Effector CD8-positive, alpha-beta T cell (primary cell): ENCODE measurements around the gene ALDH6A1.

Experiments
- DNase-seq: peaks from one replicate; lab custom pipeline; 2025; lab: John Stamatoyannopoulos, UW

The ALDH6A1 gene

GRCh38 chr14:74049876-74050495 lies 34.3 kb downstream of the ALDH6A1 start:
- no peak for DNase-seq

- DNase-seq: no peak
Measured at GRCh38 chr14:74048281-74048680, 36.0 kb downstream of the ALDH6A1 start.

GRCh38 chr14:74045522-74045921 lies 38.7 kb downstream of the ALDH6A1 start:
- no peak for DNase-seq

- no peak for DNase-seq
Measured at GRCh38 chr14:74042296-74042695, 42.0 kb downstream of the ALDH6A1 start.

- DNase-seq: no peak
Measured at GRCh38 chr14:74038020-74038859, 46.0 kb downstream of the ALDH6A1 start.

- DNase-seq: no peak
Measured at GRCh38 chr14:74035556-74035955, 48.7 kb downstream of the ALDH6A1 start.

- DNase-seq: no peak
Measured at GRCh38 chr14:74034572-74034971, 49.7 kb downstream of the ALDH6A1 start.

- DNase-seq: no peak
Measured at GRCh38 chr14:74029136-74029535, 55.1 kb downstream of the ALDH6A1 start.

GRCh38 chr14:74022346-74022745 lies 61.9 kb downstream of the ALDH6A1 start:
- no peak for DNase-seq

GRCh38 chr14:74019408-74020137 lies 64.7 kb downstream of the ALDH6A1 start:
- no peak for DNase-seq

- DNase-seq: peak; percentile 73
Measured at GRCh38 chr14:74018586-74019407, 65.5 kb downstream of the ALDH6A1 start, which contains the start of the genes BBOF1 and ENTPD5. TSS of gene BBOF1 (plus strand) at chr14:74019349. CDS start at chr14:74019479, 130 bp downstream. TSS of gene ENTPD5 (minus strand) at chr14:74019288. CDS start at chr14:73988102, 31,186 bp downstream.

GRCh38 chr14:74018174-74018585 lies 66.1 kb downstream of the ALDH6A1 start:
- DNase-seq: no peak

- no peak for DNase-seq
Measured at GRCh38 chr14:74015963-74016362, 68.3 kb downstream of the ALDH6A1 start.

GRCh38 chr14:74015176-74015575 lies 69.1 kb downstream of the ALDH6A1 start:
- no peak for DNase-seq

GRCh38 chr14:74014299-74014698 lies 70.0 kb downstream of the ALDH6A1 start:
- no peak for DNase-seq

- DNase-seq: no peak
Measured at GRCh38 chr14:74008843-74009499, 75.3 kb downstream of the ALDH6A1 start.
